DMS79 (cell line): Measurements from ENCODE around the gene ATXN3.

Experiments
- DNase-seq: peaks from one replicate; lab custom pipeline; 2025; lab: John Stamatoyannopoulos, UW

Gene ATXN3

GRCh38 chr14:92106143-92106926, at the start of gene ATXN3:
Gene ATXN3, minus strand, starts transcription at chr14:92106582. Its CDS starts 30 bp downstream, at chr14:92106552.
- DNase-seq, result peak; percentile 99

GRCh38 chr14:92154283-92154942, 48.0 kb upstream of the ATXN3 start:
- DNase-seq, result no peak

GRCh38 chr14:92153581-92153980, 47.2 kb upstream of the ATXN3 start:
- DNase-seq, result peak; percentile 93

GRCh38 chr14:92144708-92145107, 38.3 kb upstream of the ATXN3 start:
- DNase-seq, result no peak

- DNase-seq, result no peak
Measured at GRCh38 chr14:92143962-92144361, 37.6 kb upstream of the ATXN3 start.

GRCh38 chr14:92143309-92143708, 36.9 kb upstream of the ATXN3 start:
- no peak for DNase-seq

- DNase-seq, result no peak
Measured at GRCh38 chr14:92135269-92135668, 28.9 kb upstream of the ATXN3 start.

GRCh38 chr14:92134456-92134855, 28.1 kb upstream of the ATXN3 start:
- no peak for DNase-seq

GRCh38 chr14:92122761-92123160, 16.4 kb upstream of the ATXN3 start:
- no peak for DNase-seq

GRCh38 chr14:92122351-92122677, 15.9 kb upstream of the ATXN3 start:
- DNase-seq, result peak; percentile 51

GRCh38 chr14:92121670-92122350, 15.4 kb upstream of the ATXN3 start, which contains the start of the genes CPSF2 and NDUFB1:
Gene CPSF2, plus strand, starts transcription at chr14:92121969. Its CDS starts 9,016 bp downstream, at chr14:92130985.
Gene NDUFB1, minus strand, starts transcription at chr14:92121706. Its CDS starts 4,069 bp downstream, at chr14:92117637.
- DNase-seq, result peak; percentile 83

- DNase-seq, result no peak
Measured at GRCh38 chr14:92121207-92121669, 14.9 kb upstream of the ATXN3 start.

- no peak for DNase-seq
Measured at GRCh38 chr14:92109490-92109889, 3.1 kb upstream of the ATXN3 start.

GRCh38 chr14:92108345-92109254, 2.2 kb upstream of the ATXN3 start:
- DNase-seq, result no peak

GRCh38 chr14:92105893-92106142, 564 bp downstream of the ATXN3 start:
- DNase-seq, result peak; percentile 44

- no peak for DNase-seq
Measured at GRCh38 chr14:92105073-92105892, 1.1 kb downstream of the ATXN3 start.

- no peak for DNase-seq
Measured at GRCh38 chr14:92103363-92103989, 2.9 kb downstream of the ATXN3 start.

- DNase-seq, result peak; percentile 27
Measured at GRCh38 chr14:92099802-92100201, 6.6 kb downstream of the ATXN3 start.

GRCh38 chr14:92093320-92093719, 13.1 kb downstream of the ATXN3 start:
- no peak for DNase-seq

- no peak for DNase-seq
Measured at GRCh38 chr14:92088494-92088893, 17.9 kb downstream of the ATXN3 start.

- DNase-seq, result no peak
Measured at GRCh38 chr14:92074555-92074954, 31.8 kb downstream of the ATXN3 start.
